CD4-positive, alpha-beta T cell treated with Interleukin-21 for 1 hour (primary cell): Measurements from ENCODE around the gene CLEC2B.
"Not testable (repeated sequence)": the region's sequence is repeated elsewhere in the genome, so short reads cannot be mapped to it uniquely, and the experiment has no call there.

Source experiments
- DNase-seq: peaks from one replicate; pipeline ENCODE4 v3.0.0-alpha.2; 2020

The CLEC2B gene

GRCh38 chr12:9869307-9870161 lies at the start of gene CLEC2B:
CLEC2B (minus strand) TSS chr12:9869354.
- DNase-seq, result peak; percentile 76

GRCh38 chr12:9911708-9912107 lies 42.6 kb upstream of the CLEC2B start:
- no peak for DNase-seq

DNA sequence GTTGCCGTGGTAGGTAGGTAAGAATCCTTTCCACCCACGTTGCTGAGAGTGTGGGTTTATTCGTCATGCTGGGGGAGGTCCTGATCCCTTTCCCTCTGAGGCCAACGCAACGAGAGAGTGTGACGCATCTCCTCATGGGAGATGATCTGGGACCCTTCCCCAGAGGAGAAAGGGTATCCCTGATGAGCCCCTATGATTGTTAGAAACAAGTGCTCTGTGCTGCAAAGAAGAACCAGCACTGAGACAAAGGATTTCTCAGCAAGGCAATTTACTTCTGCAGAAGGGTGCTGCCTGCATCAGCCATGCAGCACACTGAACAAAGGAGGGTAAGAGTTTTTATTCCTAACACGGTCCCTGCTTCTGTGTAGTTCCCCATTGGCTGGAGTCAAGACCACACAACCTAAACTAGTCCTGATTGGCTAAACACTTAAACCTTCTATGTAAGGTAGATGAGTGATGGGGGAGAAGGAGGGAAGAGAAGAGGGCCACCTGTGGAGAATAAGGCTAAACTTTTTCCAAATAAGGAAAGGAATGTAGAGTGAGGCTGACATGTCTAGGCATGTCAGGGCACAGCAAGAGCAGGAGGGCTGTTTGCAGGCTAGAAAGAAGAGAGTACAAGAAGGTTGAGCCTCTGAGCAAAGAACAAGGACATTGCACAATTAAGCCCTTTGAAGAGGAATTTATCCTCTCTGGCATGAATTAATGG lies 41.7 kb upstream of the CLEC2B start:
- no peak for DNase-seq

DNA sequence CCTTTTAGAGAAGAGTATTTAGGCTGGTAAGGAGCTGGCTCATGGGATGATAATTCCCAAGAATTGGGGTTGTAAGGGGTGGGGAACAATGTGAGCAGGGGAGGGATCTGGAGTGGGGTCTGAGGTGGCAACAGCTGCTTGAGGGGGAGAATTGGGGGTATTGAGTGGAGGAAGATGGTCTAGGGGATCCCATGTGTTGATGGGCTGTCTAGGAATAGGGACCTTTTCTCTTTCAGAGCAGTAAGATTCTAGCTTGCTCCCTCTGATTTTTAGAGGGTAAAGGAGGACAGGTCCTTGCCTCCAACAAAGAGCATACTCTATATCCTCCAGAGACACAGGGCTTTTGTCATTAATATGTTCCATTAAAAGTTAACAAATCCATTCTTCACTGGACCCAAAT lies 40.6 kb upstream of the CLEC2B start:
- no peak for DNase-seq

DNA sequence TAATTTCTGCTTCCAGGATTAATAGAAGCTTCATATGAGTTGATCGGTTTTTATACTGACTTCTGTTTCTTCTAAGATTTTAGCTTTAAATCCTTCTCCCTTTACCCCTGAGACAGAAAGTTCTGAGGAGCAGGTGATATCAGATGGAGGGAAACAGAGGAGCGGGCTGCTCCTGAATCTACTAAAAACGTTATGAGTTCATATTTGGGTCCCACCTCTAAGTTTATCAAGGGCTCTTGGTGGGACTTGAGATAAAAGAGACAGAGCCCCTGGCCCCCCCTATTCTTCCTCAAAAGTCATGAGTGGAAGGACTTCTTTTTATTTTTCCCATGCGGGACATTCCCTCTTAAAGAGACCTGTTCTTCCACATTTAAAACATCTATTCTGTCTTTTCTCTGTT lies 39.2 kb upstream of the CLEC2B start:
- DNase-seq, result no peak

- no peak for DNase-seq
These were observed 38.6 kb upstream of the CLEC2B start for GRCh38 chr12:9907769-9908168.

- DNase-seq, result peak; percentile 65
These were observed 37.7 kb upstream of the CLEC2B start for GRCh38 chr12:9906873-9907272.

GRCh38 chr12:9902539-9903228 lies 33.5 kb upstream of the CLEC2B start:
- DNase-seq, result no peak

DNA sequence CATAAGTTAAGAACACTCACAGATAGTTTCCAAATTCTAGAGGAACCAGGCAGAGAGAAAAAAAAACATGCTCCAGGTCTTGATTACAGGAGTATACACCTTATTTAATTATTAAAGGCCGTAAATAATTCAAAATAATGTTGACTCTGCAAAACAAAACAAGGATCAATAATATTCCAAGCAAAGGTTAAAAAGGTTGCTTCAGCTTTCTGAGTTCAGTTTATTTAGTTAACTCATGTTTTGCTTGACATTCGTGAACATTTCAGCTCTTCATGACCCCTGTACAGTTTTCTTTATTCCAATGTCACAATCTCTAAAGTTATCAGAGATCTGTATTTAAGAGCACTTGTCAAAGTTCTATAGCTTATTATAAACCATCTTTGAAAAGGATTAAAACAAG lies 31.8 kb upstream of the CLEC2B start:
- DNase-seq, result no peak

DNA sequence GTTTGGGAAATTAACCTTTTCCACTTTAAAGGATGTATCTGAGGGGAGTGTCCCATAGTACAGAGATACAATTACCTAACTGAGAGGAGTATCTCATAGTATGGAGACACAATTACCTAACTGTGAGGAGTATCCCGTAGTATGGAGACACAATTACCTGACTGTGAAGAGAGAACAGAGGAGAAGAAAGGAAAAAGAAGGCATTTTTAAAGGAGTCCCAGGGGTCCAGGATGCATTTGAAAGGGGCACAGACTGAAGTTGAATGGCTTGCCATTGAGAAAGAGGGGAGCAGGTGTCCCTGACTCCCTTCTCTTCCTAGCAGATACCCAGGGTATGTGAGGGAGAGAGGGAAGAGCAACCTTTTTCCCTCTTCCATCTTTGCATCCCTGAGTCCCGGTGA lies 30.1 kb upstream of the CLEC2B start:
- no peak for DNase-seq

DNA sequence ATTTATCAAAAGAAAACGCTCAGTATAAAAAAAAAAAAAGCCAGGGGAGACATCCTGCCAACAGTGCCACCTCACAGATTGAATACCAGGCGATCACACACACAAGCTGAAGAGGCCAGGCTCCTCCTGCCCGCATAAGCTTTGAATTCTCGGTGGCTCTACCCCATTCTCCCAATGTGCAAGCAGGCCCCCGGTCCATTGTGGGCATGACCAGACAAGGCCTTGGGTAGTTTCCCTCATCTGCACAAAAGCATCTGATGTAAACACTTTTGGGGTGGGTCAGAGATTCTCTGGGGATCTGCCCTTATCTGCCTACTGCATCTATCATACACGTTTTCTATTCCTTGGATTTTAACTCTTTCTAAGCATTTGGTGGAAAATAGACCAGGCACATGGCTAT lies 28.4 kb upstream of the CLEC2B start:
- DNase-seq, result no peak

- no peak for DNase-seq
These were observed 26.2 kb upstream of the CLEC2B start for GRCh38 chr12:9895215-9895971.

- DNase-seq, result no peak
These were observed 19.6 kb upstream of the CLEC2B start for GRCh38 chr12:9888665-9889273.

DNA sequence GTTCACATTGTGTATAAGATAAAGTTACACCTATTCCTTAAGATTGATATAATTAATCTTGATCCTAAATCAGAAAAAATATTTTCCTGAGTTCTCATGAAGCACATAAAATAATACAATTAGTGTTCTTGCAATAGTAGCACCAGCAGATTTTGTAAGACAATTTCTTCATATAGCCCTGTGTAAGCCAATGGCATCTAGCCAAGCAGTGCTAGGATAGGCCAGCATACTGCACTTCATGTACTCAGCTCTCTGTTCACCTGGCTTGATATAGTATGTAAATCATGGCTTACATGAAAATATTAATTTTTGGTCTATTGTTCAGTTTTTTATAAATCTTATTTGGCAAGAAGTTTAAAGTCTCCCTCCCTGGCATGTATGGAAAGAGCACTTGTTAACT lies 14.0 kb upstream of the CLEC2B start:
- no peak for DNase-seq

- no peak for DNase-seq
These were observed 12.8 kb upstream of the CLEC2B start for GRCh38 chr12:9881988-9882387.

DNA sequence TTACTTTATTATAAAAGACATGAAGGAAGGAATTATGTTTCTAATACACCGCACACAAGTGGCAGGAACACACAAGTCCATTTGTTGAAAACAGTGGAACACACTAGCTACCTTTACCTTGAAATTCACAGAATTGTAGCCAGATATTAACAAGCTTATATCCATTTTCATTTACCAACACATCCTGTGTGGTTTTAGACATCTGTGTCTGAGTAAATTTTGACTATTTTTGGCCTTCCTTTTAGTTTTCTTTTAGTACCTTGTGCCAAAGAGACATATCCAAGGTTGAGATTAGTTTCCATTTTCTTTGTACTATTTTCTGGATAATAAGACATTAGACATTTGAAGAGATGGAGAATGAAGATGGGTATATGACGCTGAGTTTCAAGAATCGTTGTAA lies 12.1 kb upstream of the CLEC2B start, which contains the start of gene KLRF2:
Gene KLRF2, plus strand, starts transcription at position 244 of the 400 bp plus-strand sequence. Its CDS starts 107 bp downstream, at position 351.
- no peak for DNase-seq

GRCh38 chr12:9880532-9881078 lies 11.5 kb upstream of the CLEC2B start:
- DNase-seq, result no peak

DNA sequence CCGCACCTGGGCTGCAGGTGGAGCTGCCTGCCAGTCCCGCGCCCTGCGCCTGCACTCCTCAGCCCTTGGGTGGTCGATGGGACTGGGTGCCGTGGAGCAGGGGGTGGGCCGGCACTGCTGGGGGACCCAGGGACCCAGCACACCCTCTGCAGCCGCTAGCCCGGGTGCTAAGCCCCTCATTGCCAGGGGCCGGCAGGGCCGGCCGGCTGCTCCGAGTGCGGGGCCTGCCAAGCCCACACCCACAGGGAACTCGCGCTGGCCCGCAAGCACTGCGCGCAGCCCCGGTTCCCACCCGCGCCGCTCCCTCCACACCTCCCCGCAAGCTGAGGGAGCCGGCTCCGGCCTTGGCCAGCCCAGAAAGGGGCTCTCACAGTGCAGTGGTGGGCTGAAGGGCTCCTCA lies 7.0 kb upstream of the CLEC2B start:
- not testable (repeated sequence) for DNase-seq

DNA sequence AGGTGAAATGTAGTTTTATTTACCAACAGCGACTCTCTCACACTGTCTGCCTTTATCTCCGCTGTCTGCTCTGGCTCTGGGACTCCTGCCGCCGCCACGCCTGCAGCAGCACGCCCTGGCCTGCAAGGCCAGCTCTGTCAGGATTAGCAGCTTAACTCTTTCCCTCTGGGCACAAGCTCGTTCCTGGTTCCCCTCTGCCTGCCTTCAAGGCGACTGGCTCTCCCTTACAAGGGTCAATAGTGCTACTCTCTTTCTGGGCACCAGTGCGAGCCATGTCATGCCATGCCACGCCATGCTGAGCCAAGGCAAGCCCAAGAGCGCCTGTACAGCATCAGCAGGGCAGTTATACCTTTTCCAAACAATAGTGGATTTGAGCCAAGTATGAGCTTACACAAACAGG lies 3.6 kb upstream of the CLEC2B start:
- no peak for DNase-seq

DNA sequence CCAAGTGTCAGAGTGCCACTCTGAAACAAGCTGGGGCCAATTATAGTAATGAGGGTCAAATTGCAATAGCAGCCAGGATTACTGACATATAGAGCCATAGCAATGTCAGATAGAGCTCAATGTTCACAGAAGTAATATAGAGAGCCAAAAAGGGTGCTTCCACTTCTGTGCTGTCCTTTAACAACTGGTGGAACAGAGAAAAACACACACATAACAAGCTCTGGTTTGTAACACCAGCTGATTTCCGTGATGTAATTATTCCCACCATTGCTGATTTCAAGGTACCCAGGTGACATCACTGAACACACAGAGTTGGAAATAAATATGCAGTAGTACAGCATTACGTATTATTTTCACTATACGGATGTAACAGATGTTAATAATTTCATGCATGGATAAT lies 3.0 kb upstream of the CLEC2B start:
- no peak for DNase-seq

GRCh38 chr12:9870286-9870866 lies 1.2 kb upstream of the CLEC2B start:
- no peak for DNase-seq

DNA sequence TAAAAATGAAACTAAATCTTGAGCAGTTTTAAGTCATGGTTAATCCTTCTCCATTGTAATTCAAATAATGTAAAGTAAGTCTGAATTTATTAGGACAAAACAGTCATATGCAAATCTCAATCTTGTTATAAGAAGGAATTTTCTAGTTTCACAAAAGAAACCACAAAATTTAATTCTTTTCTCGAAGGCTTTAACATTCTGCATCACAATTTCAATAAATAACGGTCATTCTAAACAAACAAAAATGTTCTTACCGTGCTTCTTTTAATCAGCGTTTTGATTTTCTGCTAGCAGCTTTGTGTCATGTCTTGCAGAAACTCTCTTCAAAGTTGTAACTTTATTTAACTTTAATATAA lies 225 bp downstream of the CLEC2B start:
- no peak for DNase-seq
